Gastroesophageal sphincter (tissue), 3 donors: ENCODE data around the gene NKD1.

Source experiments
- EP300 ChIP-seq: sonication (generic); formaldehyde crosslinking; IDR thresholded peaks from one replicate; pipeline ENCODE4 v1.6.1; 2017; ENCODE audit warnings: antibody characterized with exemption, mild to moderate bottlenecking
- POLR2A ChIP-seq, 2 donors: fragments of 450-650 bp; IDR thresholded peaks; one replicate each; pipeline ENCODE4 v1.6.1; 2017; ENCODE audit warnings: antibody characterized with exemption in 2 of 2, mild to moderate bottlenecking in 2 of 2, moderate library complexity in 1 of 2
- POLR2AphosphoS5 ChIP-seq: sonication (generic); formaldehyde crosslinking; IDR thresholded peaks from one replicate; pipeline ENCODE4 v1.6.1; 2017; ENCODE audit warnings: antibody characterized with exemption
- TF ChIP-seq, protein P1 (sequence below), 4 experiments: fragments of 200-600 bp in 2 of 4; fragments of 450-650 bp in 2 of 4; sonication (generic) in 1 of 4; IDR thresholded peaks; one replicate each; pipeline ENCODE4 v1.5.1; 2017 to 2019; ENCODE audit warnings: antibody characterized with exemption in 4 of 4, mild to moderate bottlenecking in 2 of 4, moderate library complexity in 2 of 4

DNA sequence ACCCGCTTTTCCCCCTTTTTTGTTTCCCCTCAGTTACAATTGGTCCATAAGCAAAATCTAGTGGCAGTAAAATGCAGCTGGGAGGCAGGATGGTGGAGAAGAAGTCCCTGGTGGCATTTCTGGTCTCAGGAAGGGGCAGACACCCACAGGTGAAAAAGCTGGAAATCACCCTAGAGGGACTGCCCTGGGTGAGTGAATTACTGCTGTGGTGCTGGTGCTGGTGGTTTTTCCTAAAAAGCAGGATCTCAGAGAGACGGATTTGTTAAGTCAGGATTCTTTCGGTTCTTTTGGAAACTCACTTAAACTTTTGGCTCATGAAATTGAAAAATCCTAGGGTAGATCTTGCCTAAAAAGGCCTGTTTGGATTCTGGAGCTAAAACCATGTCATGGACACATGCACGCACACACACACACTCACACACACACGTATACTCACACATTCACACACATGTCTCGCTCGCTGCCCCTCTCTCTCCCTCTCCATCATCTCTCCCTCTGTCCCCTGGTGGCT is 65.8 kb downstream of the NKD1 start:
- TF ChIP-seq, protein P1, sequence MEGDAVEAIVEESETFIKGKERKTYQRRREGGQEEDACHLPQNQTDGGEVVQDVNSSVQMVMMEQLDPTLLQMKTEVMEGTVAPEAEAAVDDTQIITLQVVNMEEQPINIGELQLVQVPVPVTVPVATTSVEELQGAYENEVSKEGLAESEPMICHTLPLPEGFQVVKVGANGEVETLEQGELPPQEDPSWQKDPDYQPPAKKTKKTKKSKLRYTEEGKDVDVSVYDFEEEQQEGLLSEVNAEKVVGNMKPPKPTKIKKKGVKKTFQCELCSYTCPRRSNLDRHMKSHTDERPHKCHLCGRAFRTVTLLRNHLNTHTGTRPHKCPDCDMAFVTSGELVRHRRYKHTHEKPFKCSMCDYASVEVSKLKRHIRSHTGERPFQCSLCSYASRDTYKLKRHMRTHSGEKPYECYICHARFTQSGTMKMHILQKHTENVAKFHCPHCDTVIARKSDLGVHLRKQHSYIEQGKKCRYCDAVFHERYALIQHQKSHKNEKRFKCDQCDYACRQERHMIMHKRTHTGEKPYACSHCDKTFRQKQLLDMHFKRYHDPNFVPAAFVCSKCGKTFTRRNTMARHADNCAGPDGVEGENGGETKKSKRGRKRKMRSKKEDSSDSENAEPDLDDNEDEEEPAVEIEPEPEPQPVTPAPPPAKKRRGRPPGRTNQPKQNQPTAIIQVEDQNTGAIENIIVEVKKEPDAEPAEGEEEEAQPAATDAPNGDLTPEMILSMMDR (IDR thresholded peaks at IDR 0.05) = no peak
- TF ChIP-seq EP300 (no peak), POLR2AphosphoS5 (no peak), POLR2A (IDR thresholded peaks at IDR 0.05) (no peak)
